Activated T-helper 17 cell treated with anti-CD3 and anti-CD28 coated beads, Interleukin-2, amount 50 U/mL, for 72 hours (primary cell): ENCODE results near the gene PTPRM. TPM values are rescaled to one million over a fixed set of nuclear protein-coding genes. Genes with fewer than 3 reads are reported as not detected.

Experiments used
- ATAC-seq: fragments of 150-1000 bp; cut with Tn5 transposase; replicated peaks from 2 replicates; pipeline ENCODE4 v1.10.0; 2021; ENCODE audit warnings: mild to moderate bottlenecking, moderate library complexity
- H3K27ac Mint-ChIP-seq: one replicate; pipeline ENCODE4 v1.8.0; 2022; ENCODE audit warnings: mixed read lengths
- H3K27me3 Mint-ChIP-seq: one replicate; pipeline ENCODE4 v1.8.0; 2022; ENCODE audit warnings: mixed read lengths
- H3K36me3 Mint-ChIP-seq: one replicate; pipeline ENCODE4 v1.8.0; 2022; ENCODE audit warnings: low read depth, mild to moderate bottlenecking, mixed read lengths
- H3K4me1 Mint-ChIP-seq: one replicate; pipeline ENCODE4 v1.8.0; 2022; ENCODE audit warnings: mixed read lengths
- H3K4me3 Mint-ChIP-seq: one replicate; pipeline ENCODE4 v1.8.0; 2022; ENCODE audit warnings: mild to moderate bottlenecking, mixed read lengths
- H3K9me3 Mint-ChIP-seq: one replicate; pipeline ENCODE4 v1.8.0; 2022; ENCODE audit warnings: mixed read lengths
- total RNA-seq, 2 donors: library from RNA; stranded (reverse); gene quantifications; one replicate each; pipeline ENCODE4 v1.2.3, GENCODE V29; 2022

The PTPRM gene
- total RNA-seq, 2 donors from 2014 or later = 7.5 to 24.5 TPM

DNA sequence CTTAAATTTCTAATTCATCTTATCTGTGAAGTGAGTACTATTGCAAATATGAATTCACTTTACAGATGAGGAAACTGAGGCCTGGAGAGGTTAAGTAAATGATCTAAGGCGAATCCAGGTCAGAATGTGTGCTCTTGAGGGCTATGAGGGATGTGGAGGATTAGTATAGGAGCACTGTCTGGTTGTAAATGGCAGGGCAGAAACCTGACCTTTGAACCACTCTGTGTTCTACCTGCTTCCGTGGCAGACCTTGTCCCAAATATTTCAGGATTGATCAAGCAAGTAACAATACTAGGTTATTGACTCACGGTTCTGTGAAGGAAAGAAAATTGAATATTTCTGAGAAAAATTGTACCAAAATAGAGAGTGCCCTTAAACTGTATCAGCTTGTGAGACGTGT, 74.7 kb downstream of the PTPRM start:
- H3K4me3 Mint-ChIP-seq = no peak overlapping the region
- no peaks in the 10 kb centered on the region for H3K36me3 Mint-ChIP-seq
- no peak overlapping the region for H3K27ac Mint-ChIP-seq
- ATAC-seq = no peak
- no peaks in the 10 kb centered on the region for H3K27me3 Mint-ChIP-seq
- H3K4me1 Mint-ChIP-seq = no peaks in the 10 kb centered on the region
- H3K9me3 Mint-ChIP-seq = no peaks in the 10 kb centered on the region

DNA sequence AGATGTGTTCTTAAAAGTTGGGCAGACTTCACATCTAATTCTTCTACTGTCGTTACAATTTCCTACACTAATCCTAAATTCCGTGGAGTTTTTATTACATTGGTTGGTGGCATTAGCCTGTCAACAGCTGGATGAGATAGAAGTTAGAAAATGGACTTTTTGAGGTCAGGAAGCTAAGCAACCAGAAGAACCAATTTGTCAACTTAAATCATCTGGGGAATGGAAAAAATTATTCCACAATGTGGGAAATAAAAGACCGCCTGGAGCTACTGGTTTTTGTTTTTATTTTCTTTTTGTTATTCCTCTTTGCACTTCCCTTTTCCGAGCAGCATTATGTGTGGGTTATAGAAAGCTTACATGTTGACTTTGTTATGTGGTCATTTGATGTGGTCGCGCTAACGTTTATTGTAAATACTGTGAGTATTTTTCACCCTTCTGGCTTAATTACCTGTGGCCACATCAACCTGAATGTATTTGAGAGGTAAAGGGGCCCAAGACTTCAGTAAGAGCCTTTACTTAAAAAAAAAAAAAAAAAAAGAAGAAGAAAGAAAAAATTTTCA, 75.3 kb downstream of the PTPRM start:
- no peak overlapping the region for H3K4me3 Mint-ChIP-seq
- H3K4me1 Mint-ChIP-seq = no peaks in the 10 kb centered on the region
- H3K36me3 Mint-ChIP-seq = no peaks in the 10 kb centered on the region
- H3K9me3 Mint-ChIP-seq = no peaks in the 10 kb centered on the region
- H3K27ac Mint-ChIP-seq = no peak overlapping the region
- no peak for ATAC-seq
- H3K27me3 Mint-ChIP-seq = no peaks in the 10 kb centered on the region

DNA sequence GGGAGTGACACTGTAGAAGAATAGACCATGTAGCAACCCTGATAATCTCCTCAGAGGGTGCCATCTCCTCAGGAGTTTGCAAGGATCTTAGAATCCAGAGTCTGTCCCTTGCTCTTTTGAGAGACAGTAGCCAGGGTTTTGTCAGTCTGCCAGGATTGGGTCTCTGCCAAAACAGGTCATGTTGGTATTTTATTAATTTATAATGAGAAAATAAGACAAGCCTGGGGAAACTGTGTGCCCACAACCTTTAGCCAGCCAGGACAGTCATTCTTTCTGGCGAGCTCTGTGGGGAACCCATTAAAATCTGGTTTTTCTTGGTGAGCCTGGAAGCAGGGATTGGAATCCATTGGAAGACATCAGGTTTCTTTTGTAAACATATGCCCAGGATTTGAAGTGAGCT, 78.6 kb downstream of the PTPRM start:
- Mint-ChIP-seq H3K4me3 (no peak overlapping the region), H3K4me1 (no peaks in the 10 kb centered on the region), H3K36me3 (no peaks in the 10 kb centered on the region), H3K9me3 (no peaks in the 10 kb centered on the region), H3K27ac (no peak overlapping the region), H3K27me3 (no peaks in the 10 kb centered on the region)
- no peak for ATAC-seq

DNA sequence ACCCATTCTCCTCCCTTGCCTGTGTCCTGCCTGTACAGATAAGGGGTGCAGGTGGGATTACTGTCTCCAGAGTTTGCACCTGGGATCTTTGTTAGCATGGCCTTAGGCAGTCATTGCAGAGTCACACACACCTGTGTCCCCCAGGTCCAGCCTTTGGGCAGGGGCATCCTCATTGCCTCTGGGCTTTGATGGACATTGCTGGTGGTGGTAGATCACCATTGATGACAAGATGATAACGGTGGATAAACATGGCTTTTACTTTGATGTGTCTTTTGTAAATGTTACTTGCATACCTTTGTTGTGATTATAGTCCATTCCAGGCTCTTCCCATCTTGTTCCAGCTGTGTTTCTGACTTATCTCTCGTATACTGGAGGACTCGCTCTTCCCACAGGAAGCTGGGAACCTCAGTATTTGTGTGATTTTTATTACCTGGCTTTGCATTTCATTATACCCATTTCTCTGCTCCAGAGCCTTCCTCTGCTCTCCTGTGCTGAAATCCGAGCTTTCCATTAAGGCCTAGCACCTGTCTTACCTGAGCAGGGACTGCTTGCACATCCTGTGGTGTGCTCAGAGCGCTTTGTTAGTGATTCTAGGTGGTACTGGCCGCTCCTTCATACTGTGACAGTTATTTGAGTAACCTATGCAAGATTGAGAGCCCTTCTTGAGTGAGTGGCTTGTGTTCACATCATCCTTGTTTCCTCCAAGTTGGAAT, 79.2 kb downstream of the PTPRM start:
- no peak overlapping the region for H3K27ac Mint-ChIP-seq
- H3K27me3 Mint-ChIP-seq = no peaks in the 10 kb centered on the region
- H3K36me3 Mint-ChIP-seq = no peaks in the 10 kb centered on the region
- H3K9me3 Mint-ChIP-seq = no peaks in the 10 kb centered on the region
- H3K4me1 Mint-ChIP-seq = no peaks in the 10 kb centered on the region
- no peak overlapping the region for H3K4me3 Mint-ChIP-seq
- ATAC-seq = no peak

DNA sequence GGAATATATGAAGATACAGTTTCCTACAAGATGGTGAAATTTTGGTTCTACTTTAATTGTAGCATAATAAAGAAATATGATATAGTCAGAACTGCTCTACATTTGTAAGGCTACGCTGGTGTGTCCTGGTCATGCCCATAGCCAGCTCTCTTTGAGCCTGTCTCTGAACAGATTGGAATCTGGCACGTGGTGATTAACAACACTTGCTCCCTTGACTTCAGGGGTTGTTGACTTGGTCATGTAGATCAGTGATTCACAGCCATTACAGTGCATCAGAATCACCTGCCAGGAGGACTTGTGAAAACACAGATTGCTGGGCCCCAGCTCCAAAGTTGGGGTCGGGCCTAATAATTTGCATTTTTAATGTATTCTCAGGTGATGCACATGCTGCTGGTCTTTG, 80.4 kb downstream of the PTPRM start:
- Mint-ChIP-seq H3K36me3 (no peaks in the 10 kb centered on the region), H3K9me3 (no peaks in the 10 kb centered on the region)
- ATAC-seq = no peak

DNA sequence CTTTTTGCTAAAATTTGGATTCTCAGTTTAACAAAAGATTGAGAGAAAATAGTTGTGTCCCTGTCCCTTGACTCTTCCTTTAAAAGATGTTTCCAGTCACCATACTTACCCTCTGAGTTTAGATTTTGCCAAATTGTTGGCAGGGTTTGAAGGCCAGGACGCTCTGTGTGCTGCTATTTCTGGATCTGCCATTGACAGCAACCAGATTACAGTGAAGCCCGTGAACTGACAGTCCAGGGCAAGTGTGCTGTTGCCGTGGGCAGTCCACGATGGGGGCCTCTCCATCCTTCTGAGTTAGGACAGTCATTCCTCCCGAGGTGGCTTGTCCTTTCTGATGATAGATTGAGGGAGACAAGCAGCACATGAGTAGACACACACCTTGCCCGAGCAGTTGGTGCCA, 89.9 kb downstream of the PTPRM start:
- Mint-ChIP-seq H3K4me1 (no peaks in the 10 kb centered on the region), H3K27ac (no peak overlapping the region), H3K4me3 (no peak overlapping the region), H3K9me3 (no peaks in the 10 kb centered on the region), H3K27me3 (no peaks in the 10 kb centered on the region), H3K36me3 (no peaks in the 10 kb centered on the region)
- no peak for ATAC-seq

More for the DNA sequence above, 80.4 kb downstream of the PTPRM start:
- Mint-ChIP-seq H3K27me3 (no peaks in the 10 kb centered on the region), H3K4me3 (no peak overlapping the region), H3K4me1 (no peaks in the 10 kb centered on the region), H3K27ac (no peak overlapping the region)

DNA sequence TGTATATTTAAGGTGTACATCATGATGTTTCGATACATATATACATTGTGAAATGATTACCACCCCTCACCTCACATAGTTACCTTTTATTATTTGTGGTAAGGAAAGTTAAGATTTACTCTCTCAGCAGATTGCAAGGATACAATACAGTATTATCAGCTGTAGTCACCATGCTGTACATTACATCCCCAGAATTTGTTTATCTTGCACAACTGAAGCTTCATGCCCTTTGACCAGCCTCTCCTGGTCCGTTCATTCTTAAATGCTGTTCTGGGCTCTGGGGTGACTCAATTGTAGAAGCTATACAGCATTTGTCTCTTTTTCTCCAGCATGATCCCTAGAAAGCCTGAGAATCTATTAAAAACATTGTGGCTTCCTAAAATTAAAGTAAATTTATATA, 90.8 kb downstream of the PTPRM start:
- no peaks in the 10 kb centered on the region for H3K27me3 Mint-ChIP-seq
- no peaks in the 10 kb centered on the region for H3K9me3 Mint-ChIP-seq
- H3K4me3 Mint-ChIP-seq = no peak overlapping the region
- no peaks in the 10 kb centered on the region for H3K36me3 Mint-ChIP-seq
- no peaks in the 10 kb centered on the region for H3K4me1 Mint-ChIP-seq
- no peak for ATAC-seq
- no peak overlapping the region for H3K27ac Mint-ChIP-seq

DNA sequence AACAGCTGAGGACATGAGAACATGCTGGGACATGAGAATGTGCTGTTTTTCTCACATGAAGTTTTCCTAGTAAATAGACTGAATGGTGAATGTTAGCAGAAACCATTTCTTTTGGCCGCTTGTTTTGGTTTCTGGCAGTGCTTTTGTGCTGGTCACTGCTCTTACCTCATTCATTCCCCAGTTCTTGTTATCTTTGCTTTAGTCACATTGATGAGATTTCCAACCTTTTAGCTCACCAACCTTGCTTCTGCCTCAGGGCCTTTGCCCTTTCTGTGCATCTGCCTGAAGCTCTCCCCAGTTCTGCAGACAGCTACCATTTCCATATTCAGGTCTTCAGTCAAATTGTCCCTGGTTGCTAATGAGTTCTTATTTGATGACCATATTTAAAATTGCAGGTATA, 91.6 kb downstream of the PTPRM start:
- no peaks in the 10 kb centered on the region for H3K4me1 Mint-ChIP-seq
- H3K27me3 Mint-ChIP-seq = no peaks in the 10 kb centered on the region
- no peaks in the 10 kb centered on the region for H3K9me3 Mint-ChIP-seq
- H3K27ac Mint-ChIP-seq = no peak overlapping the region
- no peak overlapping the region for H3K4me3 Mint-ChIP-seq
- ATAC-seq = no peak
- H3K36me3 Mint-ChIP-seq = no peaks in the 10 kb centered on the region

DNA sequence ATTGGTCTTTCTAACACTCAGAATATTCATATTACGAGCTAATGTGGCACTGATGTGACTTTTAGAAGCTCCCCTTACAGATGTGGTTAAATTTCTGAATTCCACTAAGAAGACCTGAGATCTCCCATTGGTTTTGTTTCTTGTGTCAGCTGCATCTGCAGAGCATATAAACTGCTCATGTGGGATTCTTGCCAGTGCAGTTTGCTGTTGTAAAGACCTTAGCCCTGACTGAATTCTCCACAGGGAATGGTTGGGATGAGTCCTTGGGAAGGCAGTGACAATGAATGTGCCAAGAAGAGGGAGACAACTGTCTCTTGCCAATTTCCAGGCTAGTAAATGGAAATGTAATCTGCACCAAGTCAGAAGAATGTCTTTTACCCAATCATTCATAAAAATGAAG, 94.1 kb downstream of the PTPRM start:
- Mint-ChIP-seq H3K4me3 (no peak overlapping the region), H3K4me1 (no peaks in the 10 kb centered on the region), H3K9me3 (no peaks in the 10 kb centered on the region), H3K36me3 (no peaks in the 10 kb centered on the region), H3K27ac (no peak overlapping the region), H3K27me3 (no peaks in the 10 kb centered on the region)
- no peak for ATAC-seq

DNA sequence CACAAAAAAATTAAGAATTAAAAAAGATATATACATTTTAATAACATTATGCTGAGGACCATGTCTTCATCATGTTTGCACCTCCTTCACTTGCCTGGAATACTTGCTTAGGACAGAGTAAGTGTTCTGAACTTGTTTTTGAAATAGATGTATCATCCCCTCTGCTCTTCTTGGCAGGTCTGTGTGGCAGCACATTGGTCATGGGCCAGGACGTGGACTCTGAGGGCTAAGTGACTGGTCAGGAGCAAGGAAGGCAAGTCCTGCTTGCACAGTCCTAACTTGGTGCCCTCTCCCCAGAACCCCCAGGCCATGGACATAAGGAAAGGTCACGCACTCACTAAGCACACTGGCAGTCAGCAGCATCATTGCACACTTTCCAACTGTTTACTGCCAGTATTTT, 95.8 kb downstream of the PTPRM start:
- no peak for ATAC-seq
- Mint-ChIP-seq H3K36me3 (no peaks in the 10 kb centered on the region), H3K4me3 (no peak overlapping the region)

DNA sequence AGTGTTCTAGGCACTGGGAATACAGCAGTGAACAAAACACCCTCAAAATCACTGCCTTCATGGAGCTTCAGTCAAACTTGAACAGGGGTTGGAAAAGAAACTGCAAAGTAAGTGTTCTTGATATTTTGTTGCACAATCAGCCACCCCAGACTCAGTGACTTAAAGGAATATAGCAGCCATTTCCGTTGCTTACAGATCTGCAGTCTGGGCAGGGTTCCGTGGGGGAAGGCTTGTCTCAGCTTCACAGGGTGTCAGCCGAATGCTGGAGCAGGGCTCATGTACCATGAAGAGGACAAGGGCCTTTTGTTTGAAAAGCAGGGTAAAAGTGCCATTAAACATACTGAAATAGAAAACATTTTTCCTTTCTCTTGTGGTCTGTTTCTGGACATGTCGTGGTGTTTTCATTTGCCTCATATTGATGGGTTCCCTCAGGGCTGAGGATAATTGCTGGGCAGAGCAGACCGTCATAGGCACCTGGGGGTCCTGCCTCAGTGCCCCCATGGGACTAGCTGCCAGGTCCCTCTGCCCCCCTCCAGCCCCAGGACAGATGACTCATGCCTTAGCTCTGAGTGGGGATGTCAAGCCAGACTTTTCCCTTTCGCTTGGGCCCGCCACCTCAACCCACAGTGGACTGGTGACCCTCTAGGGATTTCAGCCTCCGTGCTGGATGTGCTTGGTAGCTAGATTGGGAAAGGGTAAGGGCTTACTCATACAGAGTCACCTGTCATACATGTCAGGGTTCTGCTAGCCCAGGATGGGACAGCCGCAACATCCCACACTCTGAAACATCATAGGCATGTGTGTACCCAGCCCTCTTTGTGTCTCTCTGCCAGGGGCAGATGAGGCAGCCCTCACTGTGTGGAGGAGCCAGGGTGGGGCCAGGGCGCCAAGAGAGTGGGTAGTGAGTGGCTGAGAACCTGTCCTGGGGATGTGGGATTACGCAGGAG, 96.5 kb downstream of the PTPRM start:
- no peak for ATAC-seq
- Mint-ChIP-seq H3K4me3 (no peak overlapping the region), H3K4me1 (no peaks in the 10 kb centered on the region), H3K27ac (no peak overlapping the region), H3K9me3 (no peaks in the 10 kb centered on the region), H3K36me3 (no peaks in the 10 kb centered on the region), H3K27me3 (no peaks in the 10 kb centered on the region)

More for the DNA sequence above, 95.8 kb downstream of the PTPRM start:
- Mint-ChIP-seq H3K27ac (no peak overlapping the region), H3K9me3 (no peaks in the 10 kb centered on the region), H3K27me3 (no peaks in the 10 kb centered on the region), H3K4me1 (no peaks in the 10 kb centered on the region)

DNA sequence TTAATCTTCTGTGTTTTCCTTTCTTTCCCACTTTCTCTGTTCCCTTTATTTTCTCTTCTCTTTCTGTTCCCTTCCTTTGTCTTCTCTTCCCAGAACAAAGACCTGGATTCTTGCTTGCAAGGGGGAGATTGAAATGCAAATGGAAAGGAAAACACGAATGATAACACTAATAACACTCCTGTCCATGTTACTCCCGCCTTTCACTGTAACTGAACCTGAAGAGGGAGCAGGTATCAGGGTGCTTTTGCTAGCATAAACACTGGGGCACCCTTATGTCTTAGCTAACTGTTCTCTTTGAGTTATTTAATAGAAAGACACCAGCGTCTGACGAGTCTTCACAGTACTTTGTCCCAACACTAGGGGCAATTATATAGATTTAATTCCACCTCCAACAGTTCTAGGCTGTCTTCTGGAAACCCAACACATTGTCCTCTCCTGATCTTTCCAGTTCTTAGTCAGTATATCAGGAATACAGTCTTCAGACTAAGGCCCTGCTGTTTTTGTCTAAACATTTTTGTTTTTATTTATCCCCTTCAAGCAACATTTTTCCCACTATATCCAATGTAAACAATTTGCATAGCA, 99.2 kb downstream of the PTPRM start:
- H3K27me3 Mint-ChIP-seq = no peaks in the 10 kb centered on the region
- no peak for ATAC-seq
- no peaks in the 10 kb centered on the region for H3K36me3 Mint-ChIP-seq
- no peak overlapping the region for H3K4me3 Mint-ChIP-seq
- H3K4me1 Mint-ChIP-seq = no peaks in the 10 kb centered on the region
- no peak overlapping the region for H3K27ac Mint-ChIP-seq
- no peaks in the 10 kb centered on the region for H3K9me3 Mint-ChIP-seq

DNA sequence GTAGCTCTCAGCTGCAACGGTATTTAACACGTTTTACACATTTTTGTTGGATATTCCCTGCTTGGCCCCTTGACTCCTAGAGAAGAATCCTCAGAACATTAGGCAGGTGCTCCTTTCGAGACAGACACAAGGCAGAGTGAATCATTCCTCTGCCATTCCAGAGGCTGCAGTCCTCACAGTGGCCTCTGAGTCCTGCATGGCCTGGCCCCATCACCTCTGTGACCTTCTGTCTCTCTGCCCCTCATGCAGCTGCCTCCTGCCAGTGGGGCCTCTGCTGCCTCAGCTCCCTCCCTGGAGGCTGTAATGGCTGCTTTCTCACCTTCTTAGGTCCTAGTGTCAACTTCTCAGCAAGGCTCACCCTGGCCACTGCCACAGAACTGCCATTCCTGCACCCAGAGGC, 101.3 kb downstream of the PTPRM start:
- H3K27ac Mint-ChIP-seq = no peak overlapping the region
- no peak for ATAC-seq
- H3K9me3 Mint-ChIP-seq = no peaks in the 10 kb centered on the region
- no peak overlapping the region for H3K4me3 Mint-ChIP-seq
- H3K36me3 Mint-ChIP-seq = no peaks in the 10 kb centered on the region
- H3K4me1 Mint-ChIP-seq = no peaks in the 10 kb centered on the region
- H3K27me3 Mint-ChIP-seq = no peaks in the 10 kb centered on the region

DNA sequence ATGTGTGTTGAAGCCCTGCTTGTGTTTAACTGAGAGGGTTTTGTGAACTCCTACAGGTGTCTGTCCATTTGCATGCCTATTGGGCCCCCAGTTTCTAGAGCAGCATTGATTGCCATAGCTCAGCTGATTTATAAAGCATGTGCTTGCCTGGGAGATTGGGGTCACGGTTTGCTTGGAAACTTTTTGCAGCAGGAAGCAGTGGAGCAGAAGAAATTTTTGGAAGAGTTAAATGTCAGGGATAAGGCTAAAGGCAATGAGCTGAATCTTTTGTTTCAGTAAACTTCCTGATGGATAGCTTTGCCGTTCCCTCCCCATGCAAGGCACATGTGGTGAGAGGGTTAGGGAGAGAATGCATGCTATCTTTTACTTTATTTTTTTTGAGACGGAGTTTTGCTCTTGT, 102.2 kb downstream of the PTPRM start:
- Mint-ChIP-seq H3K27me3 (no peaks in the 10 kb centered on the region), H3K4me3 (no peak overlapping the region), H3K9me3 (no peaks in the 10 kb centered on the region), H3K27ac (no peak overlapping the region), H3K4me1 (no peaks in the 10 kb centered on the region), H3K36me3 (no peaks in the 10 kb centered on the region)
- ATAC-seq = no peak

DNA sequence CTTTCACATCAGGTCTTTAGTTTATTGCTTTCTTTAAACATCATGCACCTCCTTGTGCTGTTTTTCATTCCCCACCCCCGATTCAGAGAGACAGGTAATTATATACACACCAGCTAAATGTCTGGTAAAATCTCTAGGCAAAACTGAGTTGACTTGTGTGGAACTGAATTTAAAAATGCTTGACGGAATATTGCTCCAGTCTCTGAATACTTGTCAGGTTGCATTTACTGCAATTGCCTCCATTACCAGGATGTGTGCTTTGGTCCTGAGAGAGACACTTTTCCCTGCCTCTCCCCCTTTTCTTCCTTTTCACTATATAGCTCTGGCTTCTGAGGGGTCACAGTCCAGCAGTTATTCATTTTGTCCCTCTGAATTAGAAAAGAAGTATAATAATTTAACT, 104.0 kb downstream of the PTPRM start:
- Mint-ChIP-seq H3K36me3 (no peaks in the 10 kb centered on the region), H3K4me3 (no peak overlapping the region), H3K27me3 (no peaks in the 10 kb centered on the region), H3K9me3 (no peaks in the 10 kb centered on the region), H3K27ac (no peak overlapping the region), H3K4me1 (no peaks in the 10 kb centered on the region)
- ATAC-seq = no peak
